ENCODE data around the gene DPPA5. TPM values are rescaled to one million over a fixed set of nuclear protein-coding genes. Genes with fewer than 3 reads are reported as not detected.

Gene DPPA5
- total RNA-seq, 1 experiment from 2014 or later, result 1.2 TPM

DNA sequence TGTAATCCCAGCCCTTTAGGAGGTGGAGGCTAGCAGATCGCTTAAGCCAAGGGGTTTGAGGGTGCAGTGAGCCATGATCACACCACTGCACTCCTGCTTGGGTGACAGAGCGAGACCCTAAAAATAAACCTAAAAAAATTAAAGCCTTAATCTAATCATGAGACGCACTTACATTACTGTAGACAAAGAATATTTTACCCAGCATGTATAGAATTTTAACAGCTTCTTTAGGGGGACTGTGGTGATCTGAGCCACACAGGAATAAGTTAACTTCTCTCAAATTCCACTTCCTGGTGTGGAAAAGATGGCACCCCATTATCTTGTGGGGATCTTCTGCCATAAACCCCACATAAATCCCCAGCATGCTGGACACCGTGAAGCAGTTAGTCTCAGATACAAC lies 17.9 kb upstream of the DPPA5 start:
- Mint-ChIP-seq H3K27ac (no peak overlapping the region), H3K4me3 (no peak overlapping the region), H3K36me3 (ENCODE audit: insufficient read depth in 1 of 3, low read depth in 3 of 3) (peaks cover 0 to 2% (median 0%) of the 10 kb centered on the region in 3 experiments; a peak in 2 of 7 replicates), H3K27me3 (ENCODE audit: low read depth) (peaks cover 2% of the 10 kb centered on the region; the same call in 1 of the 2 replicates), H3K9me3 (peaks cover 0 to 14% of the 10 kb centered on the region in 2 experiments; a peak in 3 of 5 replicates), H3K4me1 (peaks cover 10 to 13% of the 10 kb centered on the region in 2 experiments)
- Histone ChIP-seq H3K27me3 (ENCODE audit: insufficient read depth, low read length) (no peaks in the 10 kb centered on the region), H3K14ac (ENCODE audit: insufficient read depth, low read length) (no peak overlapping the region), H2AFZ (ENCODE audit: low read length) (no peak overlapping the region), H2BK120ac (ENCODE audit: low read depth, low read length, poor library complexity, severe bottlenecking) (no peak overlapping the region), H3K9me3 (ENCODE audit: control insufficient read depth, low read depth, low read length) (no peaks in the 10 kb centered on the region), H4K5ac (ENCODE audit: insufficient read length, low read depth, low read length) (no peak overlapping the region), H3K4me2 (ENCODE audit: insufficient read depth, insufficient read length, low read length) (no peak overlapping the region), H3K79me1 (ENCODE audit: insufficient read depth, low read depth, low read length, poor library complexity, severe bottlenecking) (no peaks in the 10 kb centered on the region), H3K23me2 (ENCODE audit: insufficient read length, low read depth, low read length, poor library complexity, severe bottlenecking) (no peaks in the 10 kb centered on the region), H4K8ac (replicated peaks; ENCODE audit: insufficient read length, low read depth, low read length) (no peak overlapping the region), H3K4ac (ENCODE audit: low read depth, low read length) (no peak overlapping the region), H3K56ac (ENCODE audit: insufficient read length, low read depth, low read length) (no peak overlapping the region), H3K23ac (ENCODE audit: insufficient read length, low read depth, low read length) (no peak overlapping the region), H3K79me2 (ENCODE audit: insufficient read depth, low read length) (no peaks in the 10 kb centered on the region), H4K91ac (ENCODE audit: insufficient read length, low read depth, low read length) (no peak overlapping the region), H3T11ph (ENCODE audit: low read length) (no peak overlapping the region), H2BK5ac (ENCODE audit: insufficient read length, low read length) (no peak overlapping the region), H2BK15ac (ENCODE audit: low read depth, low read length) (no peak overlapping the region), H4K20me1 (ENCODE audit: control insufficient read depth, insufficient read depth, insufficient read length) (no peaks in the 10 kb centered on the region), H3K27ac (ENCODE audit: insufficient read length, low read depth, low read length) (no peak overlapping the region), H2AK5ac (ENCODE audit: insufficient read length, low read length) (no peak overlapping the region), H2BK20ac (ENCODE audit: low read depth, low read length, poor library complexity, severe bottlenecking) (no peak overlapping the region), H2BK12ac (ENCODE audit: insufficient read length, low read depth, low read length) (no peak overlapping the region), H3K4me1 (ENCODE audit: insufficient read depth, low read length) (peaks cover 2% of the 10 kb centered on the region; the same call in 1 of the 2 replicates), H3K18ac (ENCODE audit: insufficient read length, low read depth, low read length) (no peak overlapping the region), H3K9ac (ENCODE audit: extremely low read depth, insufficient read length, low read length) (no peak overlapping the region)
- TF ChIP-seq, protein P1, sequence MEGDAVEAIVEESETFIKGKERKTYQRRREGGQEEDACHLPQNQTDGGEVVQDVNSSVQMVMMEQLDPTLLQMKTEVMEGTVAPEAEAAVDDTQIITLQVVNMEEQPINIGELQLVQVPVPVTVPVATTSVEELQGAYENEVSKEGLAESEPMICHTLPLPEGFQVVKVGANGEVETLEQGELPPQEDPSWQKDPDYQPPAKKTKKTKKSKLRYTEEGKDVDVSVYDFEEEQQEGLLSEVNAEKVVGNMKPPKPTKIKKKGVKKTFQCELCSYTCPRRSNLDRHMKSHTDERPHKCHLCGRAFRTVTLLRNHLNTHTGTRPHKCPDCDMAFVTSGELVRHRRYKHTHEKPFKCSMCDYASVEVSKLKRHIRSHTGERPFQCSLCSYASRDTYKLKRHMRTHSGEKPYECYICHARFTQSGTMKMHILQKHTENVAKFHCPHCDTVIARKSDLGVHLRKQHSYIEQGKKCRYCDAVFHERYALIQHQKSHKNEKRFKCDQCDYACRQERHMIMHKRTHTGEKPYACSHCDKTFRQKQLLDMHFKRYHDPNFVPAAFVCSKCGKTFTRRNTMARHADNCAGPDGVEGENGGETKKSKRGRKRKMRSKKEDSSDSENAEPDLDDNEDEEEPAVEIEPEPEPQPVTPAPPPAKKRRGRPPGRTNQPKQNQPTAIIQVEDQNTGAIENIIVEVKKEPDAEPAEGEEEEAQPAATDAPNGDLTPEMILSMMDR (conservative IDR thresholded peaks at IDR 0.05), result no peak
- WGBS (ENCODE audit: extremely low coverage, insufficient read length, low lambda C conversion rate), result no CpG with 5 or more reads among the region's 4 CpGs
- no peak for DNase-seq
